Measurements from ENCODE around the gene SLC16A11. TPM values are rescaled to one million over a fixed set of nuclear protein-coding genes. Genes with fewer than 3 reads are reported as not detected.

Gene SLC16A11
- total and polyA plus RNA-seq, 2 donors (not counting 1 experiment from before 2014, with no cell fraction given) = 0.17 TPM; not detected in 1

- no peak for DNase-seq (ENCODE audit: low read depth in 2 of 2)
- Histone ChIP-seq H3K27me3 (ENCODE audit: control insufficient read depth, insufficient read depth, low read length) (no peaks in the 10 kb centered on the region), H3K4me3 (replicated peaks in 1 of 4; ENCODE audit: control extremely low read depth in 1 of 4, insufficient read depth in 1 of 4, low read depth in 3 of 4, low read length in 4 of 4) (no peak overlapping the region), H2AFZ (ENCODE audit: low read length) (no peak overlapping the region), H3K4me1 (ENCODE audit: control insufficient read depth, extremely low read depth, insufficient read depth, low read length) (peaks cover 4% of the 10 kb centered on the region), H3K79me2 (ENCODE audit: control insufficient read depth, insufficient read depth, low read length) (peaks cover 32% of the 10 kb centered on the region), H3K4me2 (ENCODE audit: extremely low read depth, insufficient read depth, low read length) (no peak overlapping the region), H3K27ac (ENCODE audit: insufficient read depth, low read length) (no peak overlapping the region), H3K9me3 (ENCODE audit: control insufficient read depth, insufficient read depth, low read depth, low read length) (no peaks in the 10 kb centered on the region), H3K36me3 (ENCODE audit: control insufficient read depth, insufficient read depth, low read length) (peaks cover 5% of the 10 kb centered on the region), H3K9ac (ENCODE audit: insufficient read depth, low read length) (no peak overlapping the region), H4K20me1 (ENCODE audit: control insufficient read depth, extremely low read depth, insufficient read depth, low read length) (no peaks in the 10 kb centered on the region)
- no peak for TF ChIP-seq EZH2 (IDR thresholded peaks at IDR 0.05; ENCODE audit: low read length, missing control alignments)
- TF ChIP-seq, protein P1, sequence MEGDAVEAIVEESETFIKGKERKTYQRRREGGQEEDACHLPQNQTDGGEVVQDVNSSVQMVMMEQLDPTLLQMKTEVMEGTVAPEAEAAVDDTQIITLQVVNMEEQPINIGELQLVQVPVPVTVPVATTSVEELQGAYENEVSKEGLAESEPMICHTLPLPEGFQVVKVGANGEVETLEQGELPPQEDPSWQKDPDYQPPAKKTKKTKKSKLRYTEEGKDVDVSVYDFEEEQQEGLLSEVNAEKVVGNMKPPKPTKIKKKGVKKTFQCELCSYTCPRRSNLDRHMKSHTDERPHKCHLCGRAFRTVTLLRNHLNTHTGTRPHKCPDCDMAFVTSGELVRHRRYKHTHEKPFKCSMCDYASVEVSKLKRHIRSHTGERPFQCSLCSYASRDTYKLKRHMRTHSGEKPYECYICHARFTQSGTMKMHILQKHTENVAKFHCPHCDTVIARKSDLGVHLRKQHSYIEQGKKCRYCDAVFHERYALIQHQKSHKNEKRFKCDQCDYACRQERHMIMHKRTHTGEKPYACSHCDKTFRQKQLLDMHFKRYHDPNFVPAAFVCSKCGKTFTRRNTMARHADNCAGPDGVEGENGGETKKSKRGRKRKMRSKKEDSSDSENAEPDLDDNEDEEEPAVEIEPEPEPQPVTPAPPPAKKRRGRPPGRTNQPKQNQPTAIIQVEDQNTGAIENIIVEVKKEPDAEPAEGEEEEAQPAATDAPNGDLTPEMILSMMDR (conservative IDR thresholded peaks at IDR 0.05 in 1 of 2, IDR thresholded peaks at IDR 0.05 in 1 of 2; ENCODE audit: low read depth in 1 of 2, low read length in 2 of 2) = no peak
Measured at GRCh38 chr17:7007143-7007542, 36.7 kb downstream of the SLC16A11 start.

DNA sequence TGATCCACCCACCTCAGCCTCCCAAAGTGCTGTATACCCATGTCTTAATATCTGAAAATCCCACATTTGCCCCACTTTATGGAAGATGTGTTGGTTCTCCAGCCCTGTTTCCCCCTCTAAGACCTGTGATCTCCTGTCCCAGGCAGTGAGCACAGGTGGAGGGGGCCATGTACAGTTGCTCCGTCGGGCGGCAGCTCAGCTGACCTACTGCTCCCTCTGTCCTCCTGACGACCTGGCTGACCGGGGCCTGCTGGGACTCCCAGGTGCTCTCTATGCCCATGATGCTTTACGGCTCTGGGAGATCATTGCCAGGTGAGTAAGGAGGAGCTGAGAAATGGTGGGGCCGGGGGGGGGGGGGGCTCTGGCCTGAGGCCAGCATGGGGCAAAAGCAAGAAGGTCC lies 38.2 kb downstream of the SLC16A11 start:
- no peak for DNase-seq (ENCODE audit: low read depth in 2 of 2)
- H3K9ac ChIP-seq (ENCODE audit: insufficient read depth, low read length) = no peak overlapping the region
- no peaks in the 10 kb centered on the region for H3K27me3 ChIP-seq (ENCODE audit: control insufficient read depth, insufficient read depth, low read length)
- H2AFZ ChIP-seq (ENCODE audit: low read length) = no peak overlapping the region
- no peaks in the 10 kb centered on the region for H4K20me1 ChIP-seq (ENCODE audit: control insufficient read depth, extremely low read depth, insufficient read depth, low read length)
- no peak overlapping the region for H3K4me3 ChIP-seq (replicated peaks in 1 of 4; ENCODE audit: control extremely low read depth in 1 of 4, insufficient read depth in 1 of 4, low read depth in 3 of 4, low read length in 4 of 4)
- H3K79me2 ChIP-seq (ENCODE audit: control insufficient read depth, insufficient read depth, low read length) = peaks cover 18% of the 10 kb centered on the region
- H3K36me3 ChIP-seq (ENCODE audit: control insufficient read depth, insufficient read depth, low read length) = peaks cover 5% of the 10 kb centered on the region
- H3K27ac ChIP-seq (ENCODE audit: insufficient read depth, low read length) = no peak overlapping the region
- H3K4me1 ChIP-seq (ENCODE audit: control insufficient read depth, extremely low read depth, insufficient read depth, low read length) = peaks cover 1% of the 10 kb centered on the region
- H3K4me2 ChIP-seq (ENCODE audit: extremely low read depth, insufficient read depth, low read length) = no peak overlapping the region
- H3K9me3 ChIP-seq (ENCODE audit: control insufficient read depth, insufficient read depth, low read depth, low read length) = no peaks in the 10 kb centered on the region
- no peak for TF ChIP-seq EZH2 (IDR thresholded peaks at IDR 0.05; ENCODE audit: low read length, missing control alignments)

GRCh38 chr17:7004398-7005253 lies 39.3 kb downstream of the SLC16A11 start:
- Histone ChIP-seq H2AFZ (ENCODE audit: low read length) (no peak overlapping the region), H4K20me1 (ENCODE audit: control insufficient read depth, extremely low read depth, insufficient read depth, low read length) (no peaks in the 10 kb centered on the region), H3K4me3 (replicated peaks in 1 of 4; ENCODE audit: control extremely low read depth in 1 of 4, insufficient read depth in 1 of 4, low read depth in 3 of 4, low read length in 4 of 4) (no peak overlapping the region), H3K36me3 (ENCODE audit: control insufficient read depth, insufficient read depth, low read length) (peaks cover 3% of the 10 kb centered on the region), H3K4me1 (ENCODE audit: control insufficient read depth, extremely low read depth, insufficient read depth, low read length) (no peaks in the 10 kb centered on the region), H3K27me3 (ENCODE audit: control insufficient read depth, insufficient read depth, low read length) (no peaks in the 10 kb centered on the region), H3K9ac (ENCODE audit: insufficient read depth, low read length) (no peak overlapping the region), H3K4me2 (ENCODE audit: extremely low read depth, insufficient read depth, low read length) (no peak overlapping the region), H3K79me2 (ENCODE audit: control insufficient read depth, insufficient read depth, low read length) (peaks cover 7% of the 10 kb centered on the region), H3K9me3 (ENCODE audit: control insufficient read depth, insufficient read depth, low read depth, low read length) (no peaks in the 10 kb centered on the region), H3K27ac (ENCODE audit: insufficient read depth, low read length) (no peak overlapping the region)
- peak in 1 of 2 donors; percentile 64 for DNase-seq (ENCODE audit: low read depth in 2 of 2)
- TF ChIP-seq EZH2 (IDR thresholded peaks at IDR 0.05; ENCODE audit: low read length, missing control alignments) = no peak
- TF ChIP-seq, protein P1 (conservative IDR thresholded peaks at IDR 0.05 in 1 of 2, IDR thresholded peaks at IDR 0.05 in 1 of 2; ENCODE audit: low read depth in 1 of 2, low read length in 2 of 2) = peak; percentile 61 to 72

Data from fibroblast of lung (primary cell).